Prostate gland (tissue), 2 donors: ENCODE measurements around the gene ZSWIM8.

Experiments
- CTCF ChIP-seq, 4 experiments: fragments of 200-600 bp in 2 of 4; fragments of 450-650 bp in 2 of 4; sonication (generic) in 2 of 4; IDR thresholded peaks; 1 replicate in 3 of 4; 2 replicates in 1 of 4; pipeline ENCODE4 v1.5.1; 2016 to 2019; ENCODE audit warnings: antibody characterized with exemption in 4 of 4, mild to moderate bottlenecking in 2 of 4, moderate library complexity in 2 of 4
- POLR2AphosphoS5 ChIP-seq: sonication (generic); formaldehyde crosslinking; IDR thresholded peaks from one replicate; pipeline ENCODE4 v1.6.1; 2017; ENCODE audit warnings: antibody characterized with exemption

DNA sequence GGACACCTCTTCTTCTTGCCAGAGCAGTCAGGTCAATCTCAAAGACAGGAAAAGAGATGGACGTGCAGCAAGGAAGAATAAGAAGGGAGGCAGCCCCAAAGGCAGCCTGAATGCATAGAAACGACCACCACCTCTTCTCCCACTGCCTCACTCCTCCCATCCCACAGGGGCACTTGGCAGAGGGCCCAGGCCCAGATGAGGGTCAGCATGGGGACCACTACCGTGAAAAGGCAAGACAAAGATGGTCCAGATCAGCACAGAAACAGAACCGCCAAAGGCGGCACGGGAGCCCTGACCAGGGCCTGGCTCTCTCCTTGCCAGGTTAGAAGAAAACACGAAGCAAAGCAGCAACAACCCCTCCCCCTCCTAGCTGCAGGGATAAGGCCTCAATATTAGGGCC, 27.9 kb downstream of the ZSWIM8 start:
- TF ChIP-seq POLR2AphosphoS5 (no peak), CTCF (IDR thresholded peaks at IDR 0.05) (no peak)
